Right ventricle myocardium inferior (tissue), 1 donor: ENCODE data around the gene SRPX. TPM values are rescaled to one million over a fixed set of nuclear protein-coding genes. Genes with fewer than 3 reads are reported as not detected.

ENCODE experiments used
- ATAC-seq: fragments of 200-7000 bp; cut with Tn5 transposase; one replicate; pipeline ENCODE4 v1.9.1; 2020; ENCODE audit warnings: mild to moderate bottlenecking, moderate library complexity
- DNase-seq: peaks from one replicate; pipeline ENCODE4 v3.0.0; 2021; ENCODE audit errors: missing footprints
- intact Hi-C: fragments of 100-400 bp; cut with DNase I; formaldehyde crosslinking; loops from one replicate; pipeline ENCODE4 v1.11.0; 2022
- total RNA-seq: library from RNA; stranded (reverse); fragmentation: NEBNext Ultra II Directional; extraction: Animal tissue kit (Norgen Biotek cat#: 25700); gene quantifications from one replicate; pipeline ENCODE4 v1.2.1, GENCODE V29; 2021
- donor health status: DM: no; HTN: yes; CAD: no; lungs with severe emphysema.

The SRPX gene
- total RNA-seq, 1 donor from 2014 or later: 63.8 TPM

GRCh38 chrX:38154818-38155217, 65.9 kb downstream of the SRPX start:
- ATAC-seq (no peak), DNase-seq (no peak)
- intact Hi-C loops: no loop called here

- ATAC-seq: no peak
- intact Hi-C loops: no loop called here
These were observed 66.3 kb downstream of the SRPX start for GRCh38 chrX:38154340-38154739.

GRCh38 chrX:38151441-38151840, 69.2 kb downstream of the SRPX start:
- intact Hi-C loops: no loop called here

More at GRCh38 chrX:38154340-38154739, 66.3 kb downstream of the SRPX start:
- no peak for DNase-seq

GRCh38 chrX:38150993-38151392, 69.7 kb downstream of the SRPX start:
- DNase-seq (no peak), ATAC-seq (no peak)
- intact Hi-C loops: no loop called here

More at GRCh38 chrX:38151441-38151840, 69.2 kb downstream of the SRPX start:
- DNase-seq (no peak), ATAC-seq (no peak)

GRCh38 chrX:38149016-38149415, 71.7 kb downstream of the SRPX start:
- ATAC-seq (no peak), DNase-seq (no peak)
- intact Hi-C loops: no loop called here

GRCh38 chrX:38142610-38143009, 78.1 kb downstream of the SRPX start:
- intact Hi-C loops: no loop called here
- ATAC-seq (peak; percentile 67), DNase-seq (no peak)

- ATAC-seq: no peak
- intact Hi-C loops: no loop called here
- no peak for DNase-seq
These were observed 81.8 kb downstream of the SRPX start for GRCh38 chrX:38138900-38139299.

GRCh38 chrX:38138157-38138891, 82.3 kb downstream of the SRPX start:
- ATAC-seq (no peak), DNase-seq (no peak)
- intact Hi-C loops: no loop called here

- ATAC-seq: no peak
- DNase-seq: no peak
- intact Hi-C loops: no loop called here
These were observed 91.3 kb downstream of the SRPX start for GRCh38 chrX:38129366-38129765.

GRCh38 chrX:38127961-38128360, 92.7 kb downstream of the SRPX start:
- intact Hi-C loops: no loop called here
- DNase-seq (no peak), ATAC-seq (no peak)

GRCh38 chrX:38126179-38126578, 94.5 kb downstream of the SRPX start:
- DNase-seq (no peak), ATAC-seq (no peak)
- intact Hi-C loops: no loop called here

- ATAC-seq: no peak
- intact Hi-C loops: no loop called here
- no peak for DNase-seq
These were observed 96.7 kb downstream of the SRPX start for GRCh38 chrX:38124000-38124399.

- ATAC-seq (no peak), DNase-seq (no peak)
- intact Hi-C loops: no loop called here
These were observed 103.2 kb downstream of the SRPX start for GRCh38 chrX:38117485-38117884.

- no peak for ATAC-seq
- no peak for DNase-seq
- intact Hi-C loops: no loop called here
These were observed 104.0 kb downstream of the SRPX start for GRCh38 chrX:38116706-38117105.

GRCh38 chrX:38112566-38112965, 108.1 kb downstream of the SRPX start:
- DNase-seq: no peak
- ATAC-seq: no peak
- intact Hi-C loops: no loop called here

GRCh38 chrX:38111196-38111595, 109.5 kb downstream of the SRPX start:
- intact Hi-C loops: no loop called here
- ATAC-seq: no peak

GRCh38 chrX:38110231-38110630, 110.4 kb downstream of the SRPX start:
- no peak for ATAC-seq
- DNase-seq: no peak
- intact Hi-C loops: no loop called here

More at GRCh38 chrX:38111196-38111595, 109.5 kb downstream of the SRPX start:
- DNase-seq: no peak

- no peak for ATAC-seq
- intact Hi-C loops: no loop called here
These were observed 111.4 kb downstream of the SRPX start for GRCh38 chrX:38109042-38109898.

GRCh38 chrX:38108364-38108763, 112.3 kb downstream of the SRPX start:
- no peak for ATAC-seq
- no peak for DNase-seq
- intact Hi-C loops: no loop called here

More at GRCh38 chrX:38109042-38109898, 111.4 kb downstream of the SRPX start:
- no peak for DNase-seq
